Ishikawa (cell line): ENCODE results near the gene RIC8B.

Experiments
- CEBPB ChIP-seq: IDR thresholded peaks from 2 replicates; pipeline ENCODE4 v1.6.1; 2012
- CREB1 ChIP-seq: IDR thresholded peaks from 2 replicates; pipeline ENCODE4 v1.6.1; 2012; ENCODE audit warnings: low read depth
- EGR1 ChIP-seq: IDR thresholded peaks from 2 replicates; pipeline ENCODE4 v1.6.1; 2012
- EP300 ChIP-seq: IDR thresholded peaks from 2 replicates; pipeline ENCODE4 v1.6.1; 2012; ENCODE audit warnings: borderline replicate concordance
- FOXM1 ChIP-seq: IDR thresholded peaks from 2 replicates; pipeline ENCODE4 v1.6.1; 2012; ENCODE audit warnings: low read depth, borderline replicate concordance
- NFIC ChIP-seq: IDR thresholded peaks from 2 replicates; pipeline ENCODE4 v1.6.1; 2012
- RAD21 ChIP-seq: IDR thresholded peaks from 2 replicates; pipeline ENCODE4 v1.6.1; 2012; ENCODE audit warnings: low read depth
- TAF1 ChIP-seq: IDR thresholded peaks from 2 replicates; pipeline ENCODE4 v1.6.1; 2012; ENCODE audit warnings: low read depth, mild to moderate bottlenecking
- TCF12 ChIP-seq: IDR thresholded peaks from 2 replicates; pipeline ENCODE4 v1.6.1; 2012; ENCODE audit warnings: low read depth
- YY1 ChIP-seq: IDR thresholded peaks from 2 replicates; pipeline ENCODE4 v1.6.1; 2012; ENCODE audit warnings: low read depth
- ZBTB7A ChIP-seq: IDR thresholded peaks from 2 replicates; pipeline ENCODE4 v1.6.1; 2012; ENCODE audit warnings: low read depth
- TF ChIP-seq, protein P1 (sequence below): IDR thresholded peaks from 2 replicates; pipeline ENCODE4 v1.6.1; 2012; ENCODE audit warnings: low read depth, mild to moderate bottlenecking
- TF ChIP-seq, protein P2 (sequence below): IDR thresholded peaks from 2 replicates; pipeline ENCODE4 v1.6.1; 2012
- TF ChIP-seq, protein P3 (sequence below): IDR thresholded peaks from 2 replicates; pipeline ENCODE4 v1.6.1; 2012

DNA sequence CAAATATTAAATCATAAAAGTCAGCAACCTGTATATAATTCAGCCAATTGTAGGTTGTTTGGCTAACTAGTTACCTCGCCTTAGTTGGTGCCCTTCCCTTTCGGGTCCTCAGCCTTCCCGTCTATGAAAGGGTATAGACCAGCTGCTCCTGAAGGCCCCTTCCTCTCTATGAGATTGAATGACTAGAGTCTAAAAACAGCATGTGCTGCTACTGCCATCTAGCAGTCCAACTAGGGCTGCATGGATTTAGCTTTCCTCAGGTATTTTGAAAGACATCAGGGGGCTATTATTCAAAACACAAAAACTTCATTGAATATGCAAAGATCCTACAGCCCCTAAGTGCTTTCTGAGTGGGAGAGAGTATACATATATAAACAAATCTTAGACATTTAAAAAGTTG, 144.3 kb downstream of the RIC8B start:
- TF ChIP-seq, protein P1, sequence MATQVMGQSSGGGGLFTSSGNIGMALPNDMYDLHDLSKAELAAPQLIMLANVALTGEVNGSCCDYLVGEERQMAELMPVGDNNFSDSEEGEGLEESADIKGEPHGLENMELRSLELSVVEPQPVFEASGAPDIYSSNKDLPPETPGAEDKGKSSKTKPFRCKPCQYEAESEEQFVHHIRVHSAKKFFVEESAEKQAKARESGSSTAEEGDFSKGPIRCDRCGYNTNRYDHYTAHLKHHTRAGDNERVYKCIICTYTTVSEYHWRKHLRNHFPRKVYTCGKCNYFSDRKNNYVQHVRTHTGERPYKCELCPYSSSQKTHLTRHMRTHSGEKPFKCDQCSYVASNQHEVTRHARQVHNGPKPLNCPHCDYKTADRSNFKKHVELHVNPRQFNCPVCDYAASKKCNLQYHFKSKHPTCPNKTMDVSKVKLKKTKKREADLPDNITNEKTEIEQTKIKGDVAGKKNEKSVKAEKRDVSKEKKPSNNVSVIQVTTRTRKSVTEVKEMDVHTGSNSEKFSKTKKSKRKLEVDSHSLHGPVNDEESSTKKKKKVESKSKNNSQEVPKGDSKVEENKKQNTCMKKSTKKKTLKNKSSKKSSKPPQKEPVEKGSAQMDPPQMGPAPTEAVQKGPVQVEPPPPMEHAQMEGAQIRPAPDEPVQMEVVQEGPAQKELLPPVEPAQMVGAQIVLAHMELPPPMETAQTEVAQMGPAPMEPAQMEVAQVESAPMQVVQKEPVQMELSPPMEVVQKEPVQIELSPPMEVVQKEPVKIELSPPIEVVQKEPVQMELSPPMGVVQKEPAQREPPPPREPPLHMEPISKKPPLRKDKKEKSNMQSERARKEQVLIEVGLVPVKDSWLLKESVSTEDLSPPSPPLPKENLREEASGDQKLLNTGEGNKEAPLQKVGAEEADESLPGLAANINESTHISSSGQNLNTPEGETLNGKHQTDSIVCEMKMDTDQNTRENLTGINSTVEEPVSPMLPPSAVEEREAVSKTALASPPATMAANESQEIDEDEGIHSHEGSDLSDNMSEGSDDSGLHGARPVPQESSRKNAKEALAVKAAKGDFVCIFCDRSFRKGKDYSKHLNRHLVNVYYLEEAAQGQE, result no peak
- TF ChIP-seq TAF1, result no peak
- TF ChIP-seq NFIC, result no peak
- TF ChIP-seq TCF12, result no peak
- TF ChIP-seq EP300, result no peak
- TF ChIP-seq CEBPB, result no peak
- no peak for TF ChIP-seq EGR1
- TF ChIP-seq FOXM1, result no peak
- TF ChIP-seq RAD21, result peak; percentile 82
- TF ChIP-seq, protein P2, sequence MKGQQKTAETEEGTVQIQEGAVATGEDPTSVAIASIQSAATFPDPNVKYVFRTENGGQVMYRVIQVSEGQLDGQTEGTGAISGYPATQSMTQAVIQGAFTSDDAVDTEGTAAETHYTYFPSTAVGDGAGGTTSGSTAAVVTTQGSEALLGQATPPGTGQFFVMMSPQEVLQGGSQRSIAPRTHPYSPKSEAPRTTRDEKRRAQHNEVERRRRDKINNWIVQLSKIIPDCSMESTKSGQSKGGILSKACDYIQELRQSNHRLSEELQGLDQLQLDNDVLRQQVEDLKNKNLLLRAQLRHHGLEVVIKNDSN, result no peak
- TF ChIP-seq CREB1, result no peak
- TF ChIP-seq, protein P3, sequence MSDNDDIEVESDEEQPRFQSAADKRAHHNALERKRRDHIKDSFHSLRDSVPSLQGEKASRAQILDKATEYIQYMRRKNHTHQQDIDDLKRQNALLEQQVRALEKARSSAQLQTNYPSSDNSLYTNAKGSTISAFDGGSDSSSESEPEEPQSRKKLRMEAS, result no peak
- TF ChIP-seq YY1, result no peak
- TF ChIP-seq ZBTB7A, result no peak
